Ovary (tissue), 3 donors: ENCODE results near the gene POU1F1.

ENCODE experiments used
- CTCF ChIP-seq, 3 donors: fragments of 450-650 bp in 2 of 3; fragments of 200-600 bp in 1 of 3; IDR thresholded peaks; one replicate each; pipeline versions ENCODE4 v1.5.1 to v1.8.0; 2016 to 2022; ENCODE audit warnings: antibody characterized with exemption in 3 of 3, mild to moderate bottlenecking in 1 of 3
- POLR2A ChIP-seq: fragments of 450-650 bp; IDR thresholded peaks from one replicate; pipeline ENCODE4 v1.6.1; 2017; ENCODE audit warnings: antibody characterized with exemption, mild to moderate bottlenecking, moderate library complexity
- donor health status: DM: no; HTN: no; CAD: no.

- TF ChIP-seq POLR2A: no peak
- TF ChIP-seq CTCF (IDR thresholded peaks at IDR 0.05): peak in 1 of 3 donors; percentile 26
Observed at GRCh38 chr3:87298111-87298718, 21.8 kb upstream of the POU1F1 start.
